Measurements from ENCODE around the gene ATP5PD. TPM values are rescaled to one million over a fixed set of nuclear protein-coding genes. Genes with fewer than 3 reads are reported as not detected.
"Not testable (repeated sequence)": the region's sequence is repeated elsewhere in the genome, so short reads cannot be mapped to it uniquely, and the experiment has no call there.

ATP5PD gene
- total RNA-seq, 1 donor from 2014 or later = 239 TPM

- Mint-ChIP-seq H3K36me3 (ENCODE audit: low read depth, unreplicated experiment) (peaks cover 2% of the 10 kb centered on the region), H3K9me3 (ENCODE audit: unreplicated experiment) (peaks cover 9% of the 10 kb centered on the region), H3K27ac (ENCODE audit: unreplicated experiment) (no peak overlapping the region), H3K27me3 (ENCODE audit: low read depth, unreplicated experiment) (peaks cover 6% of the 10 kb centered on the region), H3K4me3 (ENCODE audit: unreplicated experiment) (peak overlapping the region; percentile 96), H3K4me1 (ENCODE audit: low read depth, unreplicated experiment) (no peaks in the 10 kb centered on the region)
- DNase-seq (ENCODE audit: low read depth) = no peak
- Histone ChIP-seq H3K27ac (ENCODE audit: low read depth, low read length) (no peak overlapping the region), H3K9me3 (ENCODE audit: insufficient read depth, low read depth, low read length) (peaks cover 10% of the 10 kb centered on the region), H3K27me3 (ENCODE audit: insufficient read depth, low read length) (no peaks in the 10 kb centered on the region), H4K20me1 (ENCODE audit: insufficient read depth, low read length) (peaks cover 3% of the 10 kb centered on the region), H3K4me2 (ENCODE audit: low read length) (peak overlapping the region; percentile 99), H3K79me2 (ENCODE audit: insufficient read depth, low read length) (no peaks in the 10 kb centered on the region), H3K9ac (ENCODE audit: low read length) (peak overlapping the region; percentile 65), H2AFZ (ENCODE audit: low read depth, low read length) (peak overlapping the region; percentile 64), H3K4me3 (ENCODE audit: insufficient read depth, low read depth, low read length) (peak overlapping the region; percentile 99), H3K4me1 (ENCODE audit: insufficient read depth, low read length) (peaks cover 19% of the 10 kb centered on the region), H3K36me3 (ENCODE audit: insufficient read depth, low read length) (no peaks in the 10 kb centered on the region)
- TF ChIP-seq EZH2 (IDR thresholded peaks at IDR 0.05; ENCODE audit: insufficient read depth, low read length) = no peak
- TF ChIP-seq CTCF (IDR thresholded peaks at IDR 0.05; ENCODE audit: insufficient read depth, low read depth, low read length) = no peak
- no peak for FAIRE-seq
Observed at GRCh38 chr17:75032720-75033280, 14.0 kb downstream of the ATP5PD start.

GRCh38 chr17:75031972-75032719 lies 14.6 kb downstream of the ATP5PD start:
- Histone ChIP-seq H3K79me2 (ENCODE audit: insufficient read depth, low read length) (no peaks in the 10 kb centered on the region), H3K9ac (ENCODE audit: low read length) (peak overlapping the region; percentile 38), H3K27me3 (ENCODE audit: insufficient read depth, low read length) (no peaks in the 10 kb centered on the region), H3K36me3 (ENCODE audit: insufficient read depth, low read length) (no peaks in the 10 kb centered on the region), H4K20me1 (ENCODE audit: insufficient read depth, low read length) (peaks cover 3% of the 10 kb centered on the region), H3K4me2 (ENCODE audit: low read length) (peak overlapping the region; percentile 99), H2AFZ (ENCODE audit: low read depth, low read length) (peak overlapping the region; percentile 64), H3K4me1 (ENCODE audit: insufficient read depth, low read length) (peaks cover 19% of the 10 kb centered on the region), H3K4me3 (ENCODE audit: insufficient read depth, low read depth, low read length) (peak overlapping the region; percentile 99), H3K27ac (ENCODE audit: low read depth, low read length) (no peak overlapping the region), H3K9me3 (ENCODE audit: insufficient read depth, low read depth, low read length) (peaks cover 10% of the 10 kb centered on the region)
- no peak overlapping the region for H3K4me3 Mint-ChIP-seq (ENCODE audit: unreplicated experiment)
- H3K36me3 Mint-ChIP-seq (ENCODE audit: low read depth, unreplicated experiment) = peaks cover 2% of the 10 kb centered on the region
- H3K27ac Mint-ChIP-seq (ENCODE audit: unreplicated experiment) = peak overlapping the region; percentile 70
- FAIRE-seq (no peak), DNase-seq (ENCODE audit: low read depth) (peak; percentile 77)
- TF ChIP-seq EZH2 (IDR thresholded peaks at IDR 0.05; ENCODE audit: insufficient read depth, low read length) = no peak
- no peak for TF ChIP-seq CTCF (IDR thresholded peaks at IDR 0.05; ENCODE audit: insufficient read depth, low read depth, low read length)
- peaks cover 9% of the 10 kb centered on the region for H3K9me3 Mint-ChIP-seq (ENCODE audit: unreplicated experiment)
- H3K27me3 Mint-ChIP-seq (ENCODE audit: low read depth, unreplicated experiment) = peaks cover 6% of the 10 kb centered on the region
- H3K4me1 Mint-ChIP-seq (ENCODE audit: low read depth, unreplicated experiment) = no peaks in the 10 kb centered on the region

GRCh38 chr17:75030161-75030560 lies 16.6 kb downstream of the ATP5PD start:
- no peak overlapping the region for H3K27ac ChIP-seq (ENCODE audit: low read depth, low read length)
- no peaks in the 10 kb centered on the region for H3K79me2 ChIP-seq (ENCODE audit: insufficient read depth, low read length)
- H3K4me1 ChIP-seq (ENCODE audit: insufficient read depth, low read length) = peaks cover 15% of the 10 kb centered on the region
- peaks cover 10% of the 10 kb centered on the region for H3K9me3 ChIP-seq (ENCODE audit: insufficient read depth, low read depth, low read length)
- no peaks in the 10 kb centered on the region for H3K36me3 ChIP-seq (ENCODE audit: insufficient read depth, low read length)
- Mint-ChIP-seq H3K4me1 (ENCODE audit: low read depth, unreplicated experiment) (no peaks in the 10 kb centered on the region), H3K4me3 (ENCODE audit: unreplicated experiment) (no peak overlapping the region), H3K27me3 (ENCODE audit: low read depth, unreplicated experiment) (peaks cover 6% of the 10 kb centered on the region), H3K9me3 (ENCODE audit: unreplicated experiment) (peaks cover 9% of the 10 kb centered on the region), H3K36me3 (ENCODE audit: low read depth, unreplicated experiment) (peaks cover 6% of the 10 kb centered on the region), H3K27ac (ENCODE audit: unreplicated experiment) (no peak overlapping the region)
- peaks cover 3% of the 10 kb centered on the region for H4K20me1 ChIP-seq (ENCODE audit: insufficient read depth, low read length)
- no peak overlapping the region for H3K4me3 ChIP-seq (ENCODE audit: insufficient read depth, low read depth, low read length)
- H3K27me3 ChIP-seq (ENCODE audit: insufficient read depth, low read length) = no peaks in the 10 kb centered on the region
- no peak overlapping the region for H3K9ac ChIP-seq (ENCODE audit: low read length)
- no peak for DNase-seq (ENCODE audit: low read depth)
- no peak overlapping the region for H2AFZ ChIP-seq (ENCODE audit: low read depth, low read length)
- TF ChIP-seq EZH2 (IDR thresholded peaks at IDR 0.05; ENCODE audit: insufficient read depth, low read length) (no peak), CTCF (IDR thresholded peaks at IDR 0.05; ENCODE audit: insufficient read depth, low read depth, low read length) (no peak)
- FAIRE-seq = no peak
- no peak overlapping the region for H3K4me2 ChIP-seq (ENCODE audit: low read length)

- not testable (repeated sequence) for H3K27me3 Mint-ChIP-seq (ENCODE audit: low read depth, unreplicated experiment); H3K9me3 Mint-ChIP-seq (ENCODE audit: unreplicated experiment); H3K4me3 ChIP-seq (ENCODE audit: insufficient read depth, low read depth, low read length); H3K4me3 Mint-ChIP-seq (ENCODE audit: unreplicated experiment); H3K27me3 ChIP-seq (ENCODE audit: insufficient read depth, low read length); H3K9me3 ChIP-seq (ENCODE audit: insufficient read depth, low read depth, low read length); H2AFZ ChIP-seq (ENCODE audit: low read depth, low read length); H3K36me3 ChIP-seq (ENCODE audit: insufficient read depth, low read length); H3K4me1 ChIP-seq (ENCODE audit: insufficient read depth, low read length); H4K20me1 ChIP-seq (ENCODE audit: insufficient read depth, low read length); H3K79me2 ChIP-seq (ENCODE audit: insufficient read depth, low read length); FAIRE-seq; DNase-seq (ENCODE audit: low read depth); H3K27ac Mint-ChIP-seq (ENCODE audit: unreplicated experiment); H3K4me2 ChIP-seq (ENCODE audit: low read length); H3K4me1 Mint-ChIP-seq (ENCODE audit: low read depth, unreplicated experiment); H3K9ac ChIP-seq (ENCODE audit: low read length); H3K27ac ChIP-seq (ENCODE audit: low read depth, low read length)
- H3K36me3 Mint-ChIP-seq (ENCODE audit: low read depth, unreplicated experiment) = peaks cover 19% of the 10 kb centered on the region
Observed at GRCh38 chr17:75026650-75027049, 20.1 kb downstream of the ATP5PD start.

Data from astrocyte (in vitro differentiated cells and primary cell).